ENCODE data around the gene NMD3. TPM values are rescaled to one million over a fixed set of nuclear protein-coding genes. Genes with fewer than 3 reads are reported as not detected.
A peak's percentile ranks its signal among the peaks of the same experiment; 100 is the strongest.
"Not testable (repeated sequence)": the region's sequence is repeated elsewhere in the genome, so short reads cannot be mapped to it uniquely, and the experiment has no call there.

NMD3 gene
- total RNA-seq = 44.7 TPM

GRCh38 chr3:161220850-161221753 lies at the start of gene NMD3:
TSS of gene NMD3 (plus strand) at chr3:161221311. CDS start at chr3:161222014, 703 bp downstream.
- peak; percentile 77 to 96 (median 91) for DNase-seq (ENCODE audit: low read depth in 2 of 3, low spot score in 2 of 3)

GRCh38 chr3:161171639-161172552 lies 49.2 kb upstream of the NMD3 start:
- no peak for DNase-seq (ENCODE audit: low read depth in 2 of 3, low spot score in 2 of 3)

GRCh38 chr3:161175506-161175905 lies 45.6 kb upstream of the NMD3 start:
- DNase-seq (ENCODE audit: low read depth in 2 of 3, low spot score in 2 of 3) = no peak

GRCh38 chr3:161177991-161178390 lies 43.1 kb upstream of the NMD3 start:
- no peak for DNase-seq (ENCODE audit: low read depth in 2 of 3, low spot score in 2 of 3)

GRCh38 chr3:161181371-161181770 lies 39.7 kb upstream of the NMD3 start:
- DNase-seq (ENCODE audit: low read depth in 2 of 3, low spot score in 2 of 3) = not testable (repeated sequence)

GRCh38 chr3:161187046-161187445 lies 34.1 kb upstream of the NMD3 start:
- no peak for DNase-seq (ENCODE audit: low read depth in 2 of 3, low spot score in 2 of 3)

- DNase-seq (ENCODE audit: low read depth in 2 of 3, low spot score in 2 of 3) = no peak
Measured at GRCh38 chr3:161197855-161198850, 23.0 kb upstream of the NMD3 start.

- DNase-seq (ENCODE audit: low read depth in 2 of 3, low spot score in 2 of 3) = no peak
Measured at GRCh38 chr3:161199926-161200325, 21.2 kb upstream of the NMD3 start.

- no peak for DNase-seq (ENCODE audit: low read depth in 2 of 3, low spot score in 2 of 3)
Measured at GRCh38 chr3:161203485-161204098, 17.5 kb upstream of the NMD3 start.

- DNase-seq (ENCODE audit: low read depth in 2 of 3, low spot score in 2 of 3) = no peak
Measured at GRCh38 chr3:161208931-161209330, 12.2 kb upstream of the NMD3 start.

- no peak for DNase-seq (ENCODE audit: low read depth in 2 of 3, low spot score in 2 of 3)
Measured at GRCh38 chr3:161212171-161212771, 8.8 kb upstream of the NMD3 start.

- DNase-seq (ENCODE audit: low read depth in 2 of 3, low spot score in 2 of 3) = no peak
Measured at GRCh38 chr3:161212906-161213305, 8.2 kb upstream of the NMD3 start.

- no peak for DNase-seq (ENCODE audit: low read depth in 2 of 3, low spot score in 2 of 3)
Measured at GRCh38 chr3:161213644-161214043, 7.5 kb upstream of the NMD3 start.

- DNase-seq (ENCODE audit: low read depth in 2 of 3, low spot score in 2 of 3) = no peak
Measured at GRCh38 chr3:161215185-161215584, 5.9 kb upstream of the NMD3 start.

- DNase-seq (ENCODE audit: low read depth in 2 of 3, low spot score in 2 of 3) = no peak
Measured at GRCh38 chr3:161217496-161217895, 3.6 kb upstream of the NMD3 start.

GRCh38 chr3:161219495-161219894 lies 1.6 kb upstream of the NMD3 start:
- no peak for DNase-seq (ENCODE audit: low read depth in 2 of 3, low spot score in 2 of 3)

- DNase-seq (ENCODE audit: low read depth in 2 of 3, low spot score in 2 of 3) = peak in 2 of 3 donors; percentile 18 to 46
Measured at GRCh38 chr3:161221806-161222600, 892 bp downstream of the NMD3 start.

GRCh38 chr3:161222662-161223061 lies 1.6 kb downstream of the NMD3 start:
- no peak for DNase-seq (ENCODE audit: low read depth in 2 of 3, low spot score in 2 of 3)

- no peak for DNase-seq (ENCODE audit: low read depth in 2 of 3, low spot score in 2 of 3)
Measured at GRCh38 chr3:161224786-161225185, 3.7 kb downstream of the NMD3 start.

Measured in hematopoietic multipotent progenitor cell (in vitro differentiated cells).